Stromal cell of bone marrow (primary cell): ENCODE results near the gene IFT57.
"Not testable (repeated sequence)": the region's sequence is repeated elsewhere in the genome, so short reads cannot be mapped to it uniquely, and the experiment has no call there.

Experiments
- DNase-seq: peaks from one replicate; pipeline ENCODE4 v3.0.0-alpha.2; 2012; ENCODE audit warnings: low read depth

IFT57 gene, protein sequence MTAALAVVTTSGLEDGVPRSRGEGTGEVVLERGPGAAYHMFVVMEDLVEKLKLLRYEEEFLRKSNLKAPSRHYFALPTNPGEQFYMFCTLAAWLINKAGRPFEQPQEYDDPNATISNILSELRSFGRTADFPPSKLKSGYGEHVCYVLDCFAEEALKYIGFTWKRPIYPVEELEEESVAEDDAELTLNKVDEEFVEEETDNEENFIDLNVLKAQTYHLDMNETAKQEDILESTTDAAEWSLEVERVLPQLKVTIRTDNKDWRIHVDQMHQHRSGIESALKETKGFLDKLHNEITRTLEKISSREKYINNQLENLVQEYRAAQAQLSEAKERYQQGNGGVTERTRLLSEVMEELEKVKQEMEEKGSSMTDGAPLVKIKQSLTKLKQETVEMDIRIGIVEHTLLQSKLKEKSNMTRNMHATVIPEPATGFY

DNA sequence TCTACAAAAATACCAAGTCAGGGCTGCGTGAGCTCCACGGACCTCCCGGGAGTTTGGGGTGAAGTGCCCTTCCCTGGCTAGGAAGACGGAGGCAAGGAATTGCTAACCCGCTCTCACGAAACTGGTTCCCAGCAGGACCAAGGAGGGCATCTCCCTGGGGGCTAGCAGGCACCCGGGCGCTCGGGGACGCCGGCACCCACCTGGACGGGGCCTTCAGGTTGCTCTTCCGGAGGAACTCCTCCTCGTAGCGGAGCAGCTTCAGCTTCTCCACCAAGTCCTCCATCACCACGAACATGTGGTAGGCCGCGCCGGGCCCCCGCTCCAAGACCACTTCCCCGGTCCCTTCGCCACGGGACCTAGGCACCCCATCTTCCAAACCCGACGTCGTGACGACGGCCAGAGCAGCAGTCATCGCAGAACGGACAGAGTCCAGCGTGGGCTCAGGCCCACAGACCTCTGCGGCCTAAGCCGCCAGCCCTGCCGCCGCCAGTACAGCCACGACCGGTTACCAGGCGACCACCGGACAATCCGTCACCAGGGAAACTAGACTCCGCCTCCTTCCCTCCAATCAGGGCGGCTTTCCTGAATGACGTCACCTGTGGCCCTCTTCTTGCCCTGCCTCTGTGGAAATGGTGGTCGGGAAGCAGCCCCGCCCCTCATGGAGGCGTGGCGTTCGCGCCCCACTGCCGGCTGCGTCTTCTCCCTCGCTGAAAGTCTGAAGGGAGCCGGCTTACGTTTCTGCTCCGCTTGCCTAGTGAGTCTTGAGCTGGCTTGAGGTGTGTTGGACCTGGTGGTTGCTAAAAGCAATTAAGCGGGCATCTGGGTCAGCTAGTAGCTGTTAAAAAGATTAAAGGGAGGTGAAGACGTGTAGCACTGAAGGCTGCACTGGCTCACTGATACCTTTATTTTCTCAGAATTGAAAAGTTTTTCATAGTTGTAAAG is at the start of gene IFT57:
IFT57 (minus strand) TSS at position 514 of the 942 bp plus-strand sequence; CDS start at position 412, 102 bp downstream.
- peak; percentile 98 for DNase-seq

DNA sequence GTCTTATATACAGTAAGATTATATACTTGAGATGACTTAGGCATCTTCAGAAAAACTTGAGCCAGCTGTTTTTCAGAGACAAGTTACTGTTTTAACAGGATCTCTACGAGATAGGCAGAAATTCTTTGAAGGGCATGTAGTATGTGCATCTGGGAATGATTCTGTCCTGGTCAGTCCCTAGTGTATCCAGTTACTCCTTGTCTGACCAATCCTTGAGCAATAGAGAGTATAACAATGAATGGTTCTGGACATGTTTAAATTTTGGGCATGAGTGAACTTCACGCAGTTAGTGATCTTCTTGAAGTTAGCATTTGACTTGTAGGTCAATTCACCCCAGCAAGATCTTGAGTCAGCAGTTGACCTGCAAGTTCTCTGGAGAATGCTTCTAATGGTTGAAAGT is 49.4 kb upstream of the IFT57 start:
- DNase-seq = no peak

DNA sequence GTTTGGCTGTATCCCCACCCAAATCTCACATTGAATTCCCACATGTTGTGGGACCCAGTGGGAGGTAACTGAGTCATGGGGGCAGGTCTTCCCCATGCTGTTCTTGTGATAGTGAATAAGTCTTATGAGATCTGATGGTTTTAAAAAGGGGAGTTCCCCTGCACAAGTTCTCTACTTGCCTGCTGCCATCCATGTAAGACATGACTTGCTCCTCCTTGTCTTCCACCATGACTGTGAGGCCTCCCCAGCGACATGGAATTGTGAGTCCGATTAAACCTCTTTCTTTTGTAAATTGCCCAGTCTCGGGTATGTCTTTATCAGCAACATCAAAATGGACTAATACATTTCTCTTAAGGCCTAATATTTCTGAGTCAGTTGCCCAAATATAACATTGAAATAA is 46.0 kb upstream of the IFT57 start:
- not testable (repeated sequence) for DNase-seq

DNA sequence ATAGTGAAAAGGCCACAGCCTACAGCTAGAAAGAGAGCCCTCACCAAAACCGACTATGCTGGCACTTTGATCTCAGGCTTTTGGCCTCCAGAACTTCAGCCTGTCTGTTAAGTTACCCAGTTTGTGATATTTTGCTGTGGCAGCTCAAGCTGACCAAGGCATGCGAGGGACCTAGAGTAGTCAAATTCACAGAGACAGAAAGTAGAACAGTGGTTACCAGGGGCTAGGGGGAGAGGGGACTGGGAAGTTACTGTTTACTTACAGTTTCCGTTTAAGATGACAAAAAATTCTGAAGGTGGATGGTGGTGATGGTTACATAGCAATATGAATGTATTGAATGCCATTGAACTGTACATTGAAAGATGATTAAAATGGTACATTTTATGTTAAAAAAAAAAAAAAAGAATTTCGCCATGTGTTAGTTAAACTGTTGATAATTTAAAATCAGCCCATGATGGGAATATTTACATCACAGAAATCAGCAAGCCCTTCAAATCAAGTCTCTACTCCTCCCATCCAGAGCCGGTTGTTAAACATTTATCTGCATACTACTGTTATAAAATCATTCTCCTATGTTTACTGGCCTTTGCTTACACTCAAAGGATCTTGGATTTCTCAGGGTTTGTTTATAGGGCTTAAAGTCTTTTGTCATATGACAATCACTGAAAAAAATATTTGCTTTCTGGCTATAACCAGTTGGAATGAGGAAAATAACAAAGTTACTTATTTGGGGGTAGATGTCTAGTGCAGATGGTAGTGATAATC is 42.5 kb upstream of the IFT57 start:
- DNase-seq = not testable (repeated sequence)

DNA sequence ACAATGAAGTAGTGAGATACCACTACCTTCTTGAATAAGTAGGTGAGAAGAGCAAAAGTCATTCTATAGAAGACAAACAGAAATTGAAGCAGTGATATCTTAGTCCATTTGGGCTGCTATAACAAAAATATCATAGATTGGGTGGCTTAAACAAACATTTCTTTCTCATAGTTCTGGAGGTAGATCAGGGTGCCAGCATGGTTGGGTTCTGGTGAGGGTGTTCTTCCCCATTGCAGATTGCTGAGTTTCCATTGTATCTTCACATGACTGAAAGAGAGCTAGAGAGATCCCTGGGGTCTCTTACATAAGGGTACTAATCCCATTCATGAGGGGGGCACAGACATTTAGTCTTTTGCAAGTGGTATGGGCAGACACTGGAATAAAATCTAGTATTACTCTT is 32.9 kb upstream of the IFT57 start:
- DNase-seq = no peak

DNA sequence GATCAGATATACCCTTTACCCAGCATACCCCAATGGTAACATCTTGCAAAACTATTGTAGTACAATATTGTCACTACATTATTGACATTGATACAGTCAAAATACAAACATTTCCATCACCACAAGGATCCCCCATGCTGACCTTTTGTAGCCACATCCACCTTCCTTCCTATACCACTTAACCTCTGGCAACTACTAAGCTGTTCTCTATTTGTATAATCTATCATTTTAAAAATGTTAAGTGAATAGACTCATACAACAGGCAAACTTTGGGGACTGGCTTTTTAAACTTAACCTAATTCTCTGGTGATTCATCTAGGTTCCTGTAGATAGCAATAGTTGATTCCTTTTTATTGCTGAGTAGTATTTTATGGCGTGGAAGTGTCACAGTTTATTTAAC is 29.6 kb upstream of the IFT57 start:
- DNase-seq = no peak

DNA sequence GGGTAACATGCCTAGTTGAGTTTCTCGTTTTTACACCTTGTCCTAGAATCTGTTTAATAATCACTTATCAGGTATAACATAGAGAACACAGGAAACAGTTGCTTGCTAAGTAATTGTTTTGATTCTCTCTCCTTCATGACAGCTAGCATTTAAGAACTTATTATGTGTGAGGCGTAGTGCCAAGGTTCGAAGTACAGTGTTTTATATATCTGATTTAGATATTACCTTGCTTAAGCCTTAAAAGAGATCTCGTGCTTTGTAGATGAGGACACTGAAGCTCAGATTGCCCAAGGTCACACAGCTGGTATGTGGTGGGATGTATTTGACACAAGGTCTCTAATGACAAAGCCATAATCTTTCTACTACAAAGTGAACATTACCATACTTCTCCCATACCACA is 29.0 kb upstream of the IFT57 start:
- DNase-seq = no peak

DNA sequence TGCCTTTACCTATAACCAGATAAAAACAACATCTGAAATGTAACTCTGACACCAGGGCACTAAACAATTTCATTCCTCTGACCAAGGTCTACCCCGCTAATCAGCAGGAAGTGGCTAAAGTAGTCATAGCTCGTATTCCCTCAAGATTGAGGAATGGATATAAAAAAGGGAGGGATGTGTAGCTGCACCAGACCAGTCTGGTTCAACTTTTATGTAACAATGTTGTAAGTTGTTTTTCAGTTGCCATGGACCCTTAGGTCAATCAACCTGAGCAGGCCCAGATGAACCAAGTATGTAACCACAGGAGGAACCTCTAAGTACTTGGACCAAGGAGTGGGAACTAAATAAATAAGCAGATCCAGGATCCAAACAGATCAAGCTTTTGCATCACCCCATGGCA is 28.4 kb upstream of the IFT57 start:
- DNase-seq = no peak

DNA sequence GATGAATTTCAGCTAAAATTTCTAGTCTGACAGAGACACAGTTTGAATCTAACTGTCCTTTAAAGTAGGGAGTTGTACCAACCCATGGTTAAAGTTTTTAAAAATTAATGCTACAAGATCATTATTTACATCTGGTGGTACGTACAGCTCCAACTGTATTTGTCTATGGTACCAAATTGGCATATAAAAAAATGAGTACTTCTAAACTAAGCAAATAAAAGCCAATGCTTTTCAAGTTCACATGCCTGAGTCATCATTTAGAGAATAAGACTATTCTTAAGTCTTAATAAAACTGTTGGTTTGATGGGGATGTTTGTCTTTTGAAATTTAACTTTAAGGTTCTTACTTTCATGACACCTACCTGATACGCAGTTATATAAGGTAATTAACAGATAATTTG is 21.0 kb upstream of the IFT57 start:
- DNase-seq = no peak

DNA sequence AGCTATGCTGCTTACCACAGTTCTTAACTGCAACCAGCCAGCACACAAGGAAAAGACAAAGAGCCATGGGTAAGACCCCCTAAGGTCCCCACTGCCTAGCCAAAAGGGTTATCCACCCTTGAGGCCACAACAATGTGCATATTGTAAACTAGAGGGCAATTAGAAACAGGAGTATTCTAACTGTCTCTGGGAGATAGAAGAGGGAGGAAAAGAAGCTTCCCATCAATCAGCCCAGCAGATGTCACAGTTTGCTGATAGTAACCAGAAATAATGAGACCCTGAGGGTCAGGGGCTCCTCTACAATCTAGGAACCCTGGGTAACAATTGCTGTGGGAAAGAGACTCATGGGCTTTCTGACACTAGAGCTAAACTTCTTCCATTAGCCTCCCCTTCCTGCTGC is 20.6 kb upstream of the IFT57 start:
- no peak for DNase-seq

DNA sequence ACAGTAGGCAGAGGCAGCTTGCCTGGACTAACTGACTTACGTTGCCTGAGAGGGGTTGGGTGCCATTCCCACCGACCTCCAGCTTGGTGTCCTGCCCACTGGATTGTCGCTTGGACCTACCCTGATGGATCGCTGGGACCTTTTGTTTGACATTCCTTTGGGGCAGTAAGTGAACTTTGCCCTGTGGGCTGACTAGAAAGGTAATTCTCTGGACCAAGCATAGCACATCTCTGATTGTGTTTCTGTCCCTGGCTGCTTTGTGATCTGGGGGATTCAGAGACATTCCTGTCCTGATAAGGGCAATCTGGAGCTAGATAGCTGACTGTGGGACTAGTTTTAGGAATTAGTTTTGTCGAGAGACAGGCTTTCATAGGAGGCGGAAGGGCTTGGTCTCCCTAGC is 19.5 kb upstream of the IFT57 start:
- no peak for DNase-seq

DNA sequence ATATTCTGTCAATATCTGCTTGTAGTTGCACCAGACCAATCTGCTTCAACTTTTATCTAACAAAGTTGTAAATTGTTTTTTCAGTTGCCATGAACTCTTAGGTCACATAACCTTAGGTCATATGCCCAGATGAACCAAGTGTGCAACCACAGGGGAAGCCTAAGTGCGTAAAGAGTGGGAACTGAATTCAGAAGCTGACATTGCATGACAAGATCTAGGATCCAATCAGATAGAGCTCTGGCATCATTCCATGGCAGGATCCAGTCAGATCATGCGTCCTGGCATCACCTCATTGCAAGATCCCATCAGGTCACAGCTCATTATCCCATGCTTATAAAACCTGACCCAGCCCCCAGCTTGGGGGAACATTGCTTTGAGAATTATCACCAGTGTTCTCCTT is 18.9 kb upstream of the IFT57 start:
- DNase-seq = no peak

DNA sequence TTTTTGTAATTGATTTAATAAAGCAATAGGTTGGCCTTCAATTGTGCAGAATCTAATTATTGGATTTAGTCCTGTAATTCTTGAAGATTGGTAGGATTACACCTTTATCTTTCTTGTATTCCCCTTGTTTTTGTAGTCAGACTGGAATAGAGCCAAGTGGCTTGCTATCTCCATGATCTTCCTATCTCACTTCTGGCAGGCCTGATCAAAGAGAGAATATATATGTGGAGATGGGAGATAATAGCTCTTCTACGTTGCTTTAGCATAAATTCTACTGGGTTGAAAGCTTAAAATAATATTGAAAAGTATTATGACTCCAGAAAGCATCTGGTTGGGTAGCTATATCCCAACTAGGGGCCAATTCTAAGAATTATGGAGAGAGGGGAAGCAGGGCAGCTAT is 16.9 kb upstream of the IFT57 start:
- DNase-seq = no peak

DNA sequence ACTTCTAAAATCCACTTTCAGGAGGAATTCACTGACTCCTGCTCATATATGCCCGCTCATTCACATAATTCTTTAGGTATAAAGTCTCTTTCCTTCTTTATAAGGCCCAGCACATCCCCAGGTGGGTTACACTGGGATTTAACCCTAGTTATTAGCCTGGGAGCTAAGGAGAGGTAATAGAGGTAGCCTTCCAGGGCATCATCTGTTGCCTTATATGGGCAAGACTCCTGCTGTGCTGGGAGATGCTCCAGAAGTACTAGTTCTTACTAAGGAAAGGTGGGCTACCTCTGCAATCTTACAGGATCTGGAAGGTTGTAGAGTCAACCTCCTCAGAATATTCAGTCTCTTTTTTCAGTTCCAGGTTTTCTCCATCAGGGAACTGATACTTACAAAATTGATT is 13.1 kb upstream of the IFT57 start:
- DNase-seq = no peak

DNA sequence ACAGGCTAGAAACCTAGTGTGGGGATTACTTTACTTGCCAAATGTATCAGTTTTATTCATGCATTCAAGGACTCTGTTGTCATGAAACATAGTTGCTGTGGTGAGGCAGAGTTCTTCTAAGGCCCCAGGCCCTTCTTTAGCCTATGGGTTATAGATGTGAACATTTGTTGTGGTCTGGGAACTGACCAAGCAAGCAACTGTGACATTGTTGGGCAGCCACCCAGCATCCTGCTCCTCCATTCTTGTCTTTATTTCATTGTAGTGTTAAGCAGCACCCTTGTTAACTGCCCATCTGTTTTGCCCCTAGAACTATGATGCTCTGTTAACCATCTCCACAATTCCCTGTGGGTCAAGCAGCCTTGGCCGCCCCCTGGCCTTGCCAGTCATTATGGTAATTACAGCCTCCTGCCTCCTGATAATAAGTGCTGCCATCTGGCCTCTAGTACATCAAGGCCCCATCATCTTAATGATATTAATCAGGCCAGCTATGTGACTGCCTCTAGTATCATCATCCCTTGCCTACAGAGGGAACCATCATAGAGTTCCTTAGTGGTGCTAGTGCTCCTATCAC is 12.2 kb upstream of the IFT57 start:
- DNase-seq = no peak

DNA sequence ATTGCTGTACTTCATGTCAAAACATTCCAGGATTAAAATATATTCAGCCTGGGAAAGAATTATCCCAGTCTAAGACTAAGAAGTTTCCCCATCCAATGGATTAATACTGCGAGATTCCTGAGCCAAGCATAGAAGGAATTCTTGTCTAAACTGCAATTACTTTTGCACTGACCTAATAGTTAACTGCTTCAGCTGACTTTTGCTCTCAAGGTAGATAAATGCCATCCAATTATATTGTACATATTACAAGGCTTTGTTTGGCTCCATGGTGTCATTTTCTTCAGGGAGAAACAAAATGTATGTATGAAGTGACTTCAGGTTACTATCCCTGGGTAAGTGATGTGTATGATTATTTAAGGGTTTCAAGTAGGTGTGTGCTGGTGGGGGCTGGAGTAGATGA is 6.1 kb upstream of the IFT57 start:
- no peak for DNase-seq

DNA sequence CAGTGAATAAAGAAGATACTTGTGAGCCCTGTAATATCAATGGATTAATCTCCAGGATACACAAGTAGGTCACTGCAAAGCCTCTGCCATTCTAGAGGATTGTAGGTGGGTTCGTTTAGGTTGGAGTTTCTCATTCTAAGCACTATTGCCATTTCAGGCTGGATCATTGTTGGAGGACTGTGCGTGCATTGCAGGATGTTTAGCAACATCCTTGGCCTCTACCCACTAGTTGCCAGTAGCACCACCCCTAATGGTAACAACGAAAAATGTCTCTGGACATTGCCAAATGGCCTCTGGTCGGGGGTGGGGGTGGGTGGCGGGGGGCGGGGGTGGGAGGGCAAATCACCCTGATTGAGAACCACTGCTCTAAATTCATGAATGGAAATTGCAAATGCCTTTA is 4.9 kb upstream of the IFT57 start:
- no peak for DNase-seq

DNA sequence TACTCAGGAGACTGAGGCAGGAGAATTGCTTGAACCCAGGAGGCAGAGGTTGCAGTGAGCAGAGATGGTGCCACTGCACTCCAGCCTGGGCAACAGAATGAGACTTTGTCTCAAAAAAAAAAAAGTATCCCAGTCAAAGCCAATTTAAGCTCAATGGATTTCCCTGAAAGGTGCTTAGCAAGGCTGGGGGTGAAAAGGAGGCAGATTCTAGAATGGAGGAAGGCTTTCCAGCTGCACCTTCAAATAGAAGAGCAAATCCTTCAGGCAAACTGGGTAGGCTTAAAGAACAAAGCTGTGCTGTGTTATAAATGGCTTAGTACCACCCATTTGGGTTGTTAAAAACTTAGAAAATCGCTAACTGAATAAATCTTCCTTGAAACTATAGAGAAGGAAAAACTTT is 3.0 kb upstream of the IFT57 start:
- no peak for DNase-seq

DNA sequence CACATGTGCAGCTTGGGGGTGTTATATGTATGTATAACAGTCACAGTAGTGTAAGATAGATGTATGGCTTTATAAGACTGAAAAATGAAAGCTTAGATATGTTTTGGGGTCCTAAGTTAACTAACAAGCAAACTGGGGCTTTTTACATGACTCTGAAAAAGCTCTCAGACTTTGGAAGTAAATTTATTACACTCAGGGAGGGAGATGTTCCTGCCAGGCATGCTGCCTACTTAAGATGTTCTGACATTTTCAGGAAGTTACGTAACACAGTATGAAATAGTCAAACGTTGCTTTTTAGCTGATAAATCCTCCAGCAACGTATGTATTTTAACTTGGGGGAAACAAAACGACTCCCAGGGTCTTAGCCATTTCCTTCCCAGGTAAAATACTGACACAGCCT is 1.7 kb upstream of the IFT57 start:
- no peak for DNase-seq

DNA sequence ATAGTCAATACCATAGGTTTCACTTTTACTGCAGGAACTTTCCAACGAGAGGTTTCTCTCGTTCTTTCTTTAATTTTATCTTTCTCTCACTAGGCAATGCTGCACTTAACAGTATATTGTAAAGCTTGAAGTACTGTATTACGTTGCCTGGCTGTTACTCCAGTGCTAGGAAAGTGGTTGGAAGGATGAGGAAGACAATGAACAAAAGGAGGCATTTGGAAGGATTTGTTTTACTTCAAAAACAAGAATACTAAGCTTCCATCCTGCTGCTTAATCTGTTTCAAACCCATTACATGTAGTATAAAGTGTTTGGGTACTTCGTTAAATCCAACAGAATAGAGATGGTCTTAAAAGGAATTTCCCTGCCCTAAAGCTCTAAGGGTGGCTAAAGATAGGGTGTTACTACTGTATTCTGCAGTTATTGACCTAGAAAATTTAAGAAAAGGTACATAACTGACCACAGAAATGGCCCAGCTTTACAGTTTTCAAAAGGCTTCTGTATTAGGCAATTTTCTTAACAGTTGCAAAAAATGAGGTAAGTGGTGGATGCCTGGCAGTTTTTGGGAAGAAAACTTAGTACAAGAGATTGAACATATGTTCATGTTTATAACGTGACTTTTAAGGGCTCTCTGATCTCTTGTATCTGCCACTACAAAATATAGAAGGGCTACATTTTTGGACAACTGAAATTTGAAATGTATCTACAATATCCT is 785 bp upstream of the IFT57 start:
- no peak for DNase-seq

DNA sequence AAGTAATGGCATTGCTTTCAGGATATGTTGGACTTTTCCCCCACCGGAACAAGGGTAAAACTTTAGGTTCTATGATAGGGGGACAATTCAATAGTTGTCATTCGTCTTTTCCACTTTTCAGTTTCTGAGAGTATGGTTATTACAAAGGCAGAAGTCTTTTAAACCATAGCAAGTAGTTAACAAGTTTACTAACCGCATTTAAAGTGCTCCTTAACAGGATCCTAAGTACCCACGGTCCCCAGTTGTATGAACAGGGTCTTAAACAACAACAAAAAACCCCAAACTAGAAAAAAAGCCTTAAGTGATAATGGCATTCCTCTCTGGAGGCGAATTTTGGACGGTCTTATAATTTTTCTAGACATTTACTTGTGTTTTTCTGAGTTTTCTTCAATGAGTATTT is 831 bp downstream of the IFT57 start:
- no peak for DNase-seq
